ENCODE results near the gene ZC2HC1C.

ZC2HC1C gene

GRCh38 chr14:75025082-75025481, 44.4 kb upstream of the ZC2HC1C start:
- H4K20me1 ChIP-seq (ENCODE audit: insufficient read depth, low read length) = no peaks in the 10 kb centered on the region
- no peak overlapping the region for H3K4me2 ChIP-seq (ENCODE audit: insufficient read depth, low read length)
- no peak overlapping the region for H3K27ac ChIP-seq (ENCODE audit: low read length)
- H3K36me3 ChIP-seq (ENCODE audit: insufficient read depth, low read length) = peaks cover 63% of the 10 kb centered on the region
- no peaks in the 10 kb centered on the region for H3K27me3 ChIP-seq (ENCODE audit: insufficient read depth, low read length, poor library complexity)
- DNase-seq = no peak
- TF ChIP-seq CTCF (IDR thresholded peaks at IDR 0.05; ENCODE audit: borderline replicate concordance, extremely low read depth, low read length, poor library complexity, severe bottlenecking) (no peak), EZH2 (IDR thresholded peaks at IDR 0.05; ENCODE audit: borderline replicate concordance, low read depth, low read length, severe bottlenecking) (no peak)
- no peaks in the 10 kb centered on the region for H3K9me3 ChIP-seq (ENCODE audit: insufficient read depth, low read length, severe bottlenecking)
- ATAC-seq (ENCODE audit: insufficient read depth, low read depth) = no peak
- H3K79me2 ChIP-seq (ENCODE audit: insufficient read depth, low read length) = no peaks in the 10 kb centered on the region
- H3K9ac ChIP-seq (ENCODE audit: low read depth, low read length) = no peak overlapping the region
- no peak overlapping the region for H3K4me3 ChIP-seq (ENCODE audit: low read depth in 1 of 2, low read length in 2 of 2)
- no peaks in the 10 kb centered on the region for H3K4me1 ChIP-seq (ENCODE audit: insufficient read depth, low read length)
- H2AFZ ChIP-seq (ENCODE audit: low read depth, low read length) = no peak overlapping the region

- Histone ChIP-seq H3K9ac (ENCODE audit: low read depth, low read length) (no peak overlapping the region), H3K27ac (ENCODE audit: low read length) (no peak overlapping the region), H3K4me2 (ENCODE audit: insufficient read depth, low read length) (no peak overlapping the region), H3K9me3 (ENCODE audit: insufficient read depth, low read length, severe bottlenecking) (no peaks in the 10 kb centered on the region), H2AFZ (ENCODE audit: low read depth, low read length) (no peak overlapping the region), H3K4me1 (ENCODE audit: insufficient read depth, low read length) (no peaks in the 10 kb centered on the region), H3K4me3 (ENCODE audit: low read depth in 1 of 2, low read length in 2 of 2) (no peak overlapping the region), H3K36me3 (ENCODE audit: insufficient read depth, low read length) (peaks cover 65% of the 10 kb centered on the region), H4K20me1 (ENCODE audit: insufficient read depth, low read length) (no peaks in the 10 kb centered on the region), H3K79me2 (ENCODE audit: insufficient read depth, low read length) (no peaks in the 10 kb centered on the region), H3K27me3 (ENCODE audit: insufficient read depth, low read length, poor library complexity) (no peaks in the 10 kb centered on the region)
- TF ChIP-seq CTCF (IDR thresholded peaks at IDR 0.05; ENCODE audit: borderline replicate concordance, extremely low read depth, low read length, poor library complexity, severe bottlenecking) (no peak), EZH2 (IDR thresholded peaks at IDR 0.05; ENCODE audit: borderline replicate concordance, low read depth, low read length, severe bottlenecking) (no peak)
- ATAC-seq (ENCODE audit: insufficient read depth, low read depth) = no peak
- no peak for DNase-seq
These were observed 43.6 kb upstream of the ZC2HC1C start for GRCh38 chr14:75025876-75026275.

- Histone ChIP-seq H3K4me2 (ENCODE audit: insufficient read depth, low read length) (no peak overlapping the region), H3K36me3 (ENCODE audit: insufficient read depth, low read length) (peaks cover 67% of the 10 kb centered on the region), H3K79me2 (ENCODE audit: insufficient read depth, low read length) (no peaks in the 10 kb centered on the region), H4K20me1 (ENCODE audit: insufficient read depth, low read length) (no peaks in the 10 kb centered on the region), H3K4me1 (ENCODE audit: insufficient read depth, low read length) (no peaks in the 10 kb centered on the region), H3K9ac (ENCODE audit: low read depth, low read length) (no peak overlapping the region), H3K27me3 (ENCODE audit: insufficient read depth, low read length, poor library complexity) (no peaks in the 10 kb centered on the region), H3K4me3 (ENCODE audit: low read depth in 1 of 2, low read length in 2 of 2) (no peak overlapping the region), H2AFZ (ENCODE audit: low read depth, low read length) (no peak overlapping the region), H3K27ac (ENCODE audit: low read length) (no peak overlapping the region), H3K9me3 (ENCODE audit: insufficient read depth, low read length, severe bottlenecking) (no peaks in the 10 kb centered on the region)
- no peak for TF ChIP-seq EZH2 (IDR thresholded peaks at IDR 0.05; ENCODE audit: borderline replicate concordance, low read depth, low read length, severe bottlenecking)
- TF ChIP-seq CTCF (IDR thresholded peaks at IDR 0.05; ENCODE audit: borderline replicate concordance, extremely low read depth, low read length, poor library complexity, severe bottlenecking) = no peak
- DNase-seq = no peak
- no peak for ATAC-seq (ENCODE audit: insufficient read depth, low read depth)
These were observed 39.3 kb upstream of the ZC2HC1C start for GRCh38 chr14:75030147-75030546.

GRCh38 chr14:75032939-75033338, 36.5 kb upstream of the ZC2HC1C start:
- Histone ChIP-seq H3K79me2 (ENCODE audit: insufficient read depth, low read length) (no peaks in the 10 kb centered on the region), H3K4me2 (ENCODE audit: insufficient read depth, low read length) (no peak overlapping the region), H3K9ac (ENCODE audit: low read depth, low read length) (no peak overlapping the region), H3K27me3 (ENCODE audit: insufficient read depth, low read length, poor library complexity) (no peaks in the 10 kb centered on the region), H3K27ac (ENCODE audit: low read length) (no peak overlapping the region), H3K4me1 (ENCODE audit: insufficient read depth, low read length) (no peaks in the 10 kb centered on the region), H3K36me3 (ENCODE audit: insufficient read depth, low read length) (peaks cover 69% of the 10 kb centered on the region), H2AFZ (ENCODE audit: low read depth, low read length) (no peak overlapping the region), H3K9me3 (ENCODE audit: insufficient read depth, low read length, severe bottlenecking) (no peaks in the 10 kb centered on the region), H4K20me1 (ENCODE audit: insufficient read depth, low read length) (no peaks in the 10 kb centered on the region), H3K4me3 (ENCODE audit: low read depth in 1 of 2, low read length in 2 of 2) (no peak overlapping the region)
- no peak for ATAC-seq (ENCODE audit: insufficient read depth, low read depth)
- no peak for TF ChIP-seq CTCF (IDR thresholded peaks at IDR 0.05; ENCODE audit: borderline replicate concordance, extremely low read depth, low read length, poor library complexity, severe bottlenecking)
- no peak for TF ChIP-seq EZH2 (IDR thresholded peaks at IDR 0.05; ENCODE audit: borderline replicate concordance, low read depth, low read length, severe bottlenecking)
- no peak for DNase-seq

Measured in DND-41 (cell line).